ENCODE results near the gene GANAB. TPM values are rescaled to one million over a fixed set of nuclear protein-coding genes. Genes with fewer than 3 reads are reported as not detected.

The GANAB gene
- total and polyA plus RNA-seq, 2 experiments from 2014 or later: 82.3 to 272 TPM

GRCh38 chr11:62578541-62578940 lies 67.9 kb downstream of the GANAB start:
- no peak for TF ChIP-seq ZNF331 (CRISPR knock-in tag; IDR thresholded peaks at IDR 0.05; ENCODE audit: low read depth)
- TF ChIP-seq POLR2AphosphoS5 (IDR thresholded peaks at IDR 0.05; ENCODE audit: low read depth): no peak
- TF ChIP-seq JUNB (IDR thresholded peaks at IDR 0.05; ENCODE audit: unreplicated experiment): no peak
- TF ChIP-seq EZH2phosphoT487 (IDR thresholded peaks at IDR 0.05; ENCODE audit: unreplicated experiment): no peak
- TF ChIP-seq, protein P1, sequence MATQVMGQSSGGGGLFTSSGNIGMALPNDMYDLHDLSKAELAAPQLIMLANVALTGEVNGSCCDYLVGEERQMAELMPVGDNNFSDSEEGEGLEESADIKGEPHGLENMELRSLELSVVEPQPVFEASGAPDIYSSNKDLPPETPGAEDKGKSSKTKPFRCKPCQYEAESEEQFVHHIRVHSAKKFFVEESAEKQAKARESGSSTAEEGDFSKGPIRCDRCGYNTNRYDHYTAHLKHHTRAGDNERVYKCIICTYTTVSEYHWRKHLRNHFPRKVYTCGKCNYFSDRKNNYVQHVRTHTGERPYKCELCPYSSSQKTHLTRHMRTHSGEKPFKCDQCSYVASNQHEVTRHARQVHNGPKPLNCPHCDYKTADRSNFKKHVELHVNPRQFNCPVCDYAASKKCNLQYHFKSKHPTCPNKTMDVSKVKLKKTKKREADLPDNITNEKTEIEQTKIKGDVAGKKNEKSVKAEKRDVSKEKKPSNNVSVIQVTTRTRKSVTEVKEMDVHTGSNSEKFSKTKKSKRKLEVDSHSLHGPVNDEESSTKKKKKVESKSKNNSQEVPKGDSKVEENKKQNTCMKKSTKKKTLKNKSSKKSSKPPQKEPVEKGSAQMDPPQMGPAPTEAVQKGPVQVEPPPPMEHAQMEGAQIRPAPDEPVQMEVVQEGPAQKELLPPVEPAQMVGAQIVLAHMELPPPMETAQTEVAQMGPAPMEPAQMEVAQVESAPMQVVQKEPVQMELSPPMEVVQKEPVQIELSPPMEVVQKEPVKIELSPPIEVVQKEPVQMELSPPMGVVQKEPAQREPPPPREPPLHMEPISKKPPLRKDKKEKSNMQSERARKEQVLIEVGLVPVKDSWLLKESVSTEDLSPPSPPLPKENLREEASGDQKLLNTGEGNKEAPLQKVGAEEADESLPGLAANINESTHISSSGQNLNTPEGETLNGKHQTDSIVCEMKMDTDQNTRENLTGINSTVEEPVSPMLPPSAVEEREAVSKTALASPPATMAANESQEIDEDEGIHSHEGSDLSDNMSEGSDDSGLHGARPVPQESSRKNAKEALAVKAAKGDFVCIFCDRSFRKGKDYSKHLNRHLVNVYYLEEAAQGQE (IDR thresholded peaks at IDR 0.05; ENCODE audit: unreplicated experiment): no peak
- TF ChIP-seq CTCF (conservative IDR thresholded peaks at IDR 0.05; ENCODE audit: low read depth in 2 of 2): no peak
- no peak for TF ChIP-seq NANOG (IDR thresholded peaks at IDR 0.05; ENCODE audit: borderline replicate concordance)
- no peak for TF ChIP-seq EZH2 (IDR thresholded peaks at IDR 0.05; ENCODE audit: low read depth, unreplicated experiment)
- TF ChIP-seq CREB1 (CRISPR knock-in tag; IDR thresholded peaks at IDR 0.05; ENCODE audit: low read depth): no peak
- TF ChIP-seq ZNF114 (CRISPR knock-in tag; IDR thresholded peaks at IDR 0.05): no peak
- TF ChIP-seq, protein P2, sequence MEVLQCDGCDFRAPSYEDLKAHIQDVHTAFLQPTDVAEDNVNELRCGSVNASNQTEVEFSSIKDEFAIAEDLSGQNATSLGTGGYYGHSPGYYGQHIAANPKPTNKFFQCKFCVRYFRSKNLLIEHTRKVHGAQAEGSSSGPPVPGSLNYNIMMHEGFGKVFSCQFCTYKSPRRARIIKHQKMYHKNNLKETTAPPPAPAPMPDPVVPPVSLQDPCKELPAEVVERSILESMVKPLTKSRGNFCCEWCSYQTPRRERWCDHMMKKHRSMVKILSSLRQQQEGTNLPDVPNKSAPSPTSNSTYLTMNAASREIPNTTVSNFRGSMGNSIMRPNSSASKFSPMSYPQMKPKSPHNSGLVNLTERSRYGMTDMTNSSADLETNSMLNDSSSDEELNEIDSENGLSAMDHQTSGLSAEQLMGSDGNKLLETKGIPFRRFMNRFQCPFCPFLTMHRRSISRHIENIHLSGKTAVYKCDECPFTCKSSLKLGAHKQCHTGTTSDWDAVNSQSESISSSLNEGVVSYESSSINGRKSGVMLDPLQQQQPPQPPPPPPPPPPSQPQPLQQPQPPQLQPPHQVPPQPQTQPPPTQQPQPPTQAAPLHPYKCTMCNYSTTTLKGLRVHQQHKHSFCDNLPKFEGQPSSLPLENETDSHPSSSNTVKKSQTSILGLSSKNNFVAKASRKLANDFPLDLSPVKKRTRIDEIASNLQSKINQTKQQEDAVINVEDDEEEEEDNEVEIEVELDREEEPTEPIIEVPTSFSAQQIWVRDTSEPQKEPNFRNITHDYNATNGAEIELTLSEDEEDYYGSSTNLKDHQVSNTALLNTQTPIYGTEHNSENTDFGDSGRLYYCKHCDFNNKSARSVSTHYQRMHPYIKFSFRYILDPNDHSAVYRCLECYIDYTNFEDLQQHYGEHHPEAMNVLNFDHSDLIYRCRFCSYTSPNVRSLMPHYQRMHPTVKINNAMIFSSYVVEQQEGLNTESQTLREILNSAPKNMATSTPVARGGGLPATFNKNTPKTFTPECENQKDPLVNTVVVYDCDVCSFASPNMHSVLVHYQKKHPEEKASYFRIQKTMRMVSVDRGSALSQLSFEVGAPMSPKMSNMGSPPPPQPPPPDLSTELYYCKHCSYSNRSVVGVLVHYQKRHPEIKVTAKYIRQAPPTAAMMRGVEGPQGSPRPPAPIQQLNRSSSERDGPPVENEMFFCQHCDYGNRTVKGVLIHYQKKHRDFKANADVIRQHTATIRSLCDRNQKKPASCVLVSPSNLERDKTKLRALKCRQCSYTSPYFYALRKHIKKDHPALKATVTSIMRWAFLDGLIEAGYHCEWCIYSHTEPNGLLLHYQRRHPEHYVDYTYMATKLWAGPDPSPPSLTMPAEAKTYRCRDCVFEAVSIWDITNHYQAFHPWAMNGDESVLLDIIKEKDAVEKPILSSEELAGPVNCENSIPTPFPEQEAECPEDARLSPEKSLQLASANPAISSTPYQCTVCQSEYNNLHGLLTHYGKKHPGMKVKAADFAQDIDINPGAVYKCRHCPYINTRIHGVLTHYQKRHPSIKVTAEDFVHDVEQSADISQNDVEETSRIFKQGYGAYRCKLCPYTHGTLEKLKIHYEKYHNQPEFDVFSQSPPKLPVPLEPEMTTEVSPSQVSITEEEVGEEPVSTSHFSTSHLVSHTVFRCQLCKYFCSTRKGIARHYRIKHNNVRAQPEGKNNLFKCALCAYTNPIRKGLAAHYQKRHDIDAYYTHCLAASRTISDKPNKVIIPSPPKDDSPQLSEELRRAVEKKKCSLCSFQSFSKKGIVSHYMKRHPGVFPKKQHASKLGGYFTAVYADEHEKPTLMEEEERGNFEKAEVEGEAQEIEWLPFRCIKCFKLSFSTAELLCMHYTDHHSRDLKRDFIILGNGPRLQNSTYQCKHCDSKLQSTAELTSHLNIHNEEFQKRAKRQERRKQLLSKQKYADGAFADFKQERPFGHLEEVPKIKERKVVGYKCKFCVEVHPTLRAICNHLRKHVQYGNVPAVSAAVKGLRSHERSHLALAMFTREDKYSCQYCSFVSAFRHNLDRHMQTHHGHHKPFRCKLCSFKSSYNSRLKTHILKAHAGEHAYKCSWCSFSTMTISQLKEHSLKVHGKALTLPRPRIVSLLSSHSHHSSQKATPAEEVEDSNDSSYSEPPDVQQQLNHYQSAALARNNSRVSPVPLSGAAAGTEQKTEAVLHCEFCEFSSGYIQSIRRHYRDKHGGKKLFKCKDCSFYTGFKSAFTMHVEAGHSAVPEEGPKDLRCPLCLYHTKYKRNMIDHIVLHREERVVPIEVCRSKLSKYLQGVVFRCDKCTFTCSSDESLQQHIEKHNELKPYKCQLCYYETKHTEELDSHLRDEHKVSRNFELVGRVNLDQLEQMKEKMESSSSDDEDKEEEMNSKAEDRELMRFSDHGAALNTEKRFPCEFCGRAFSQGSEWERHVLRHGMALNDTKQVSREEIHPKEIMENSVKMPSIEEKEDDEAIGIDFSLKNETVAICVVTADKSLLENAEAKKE (CRISPR knock-in tag; IDR thresholded peaks at IDR 0.05): no peak
- Histone ChIP-seq H3K4me2 (no peak overlapping the region), H3F3A (replicated peaks; ENCODE audit: low read depth) (peaks cover 12% of the 10 kb centered on the region; the same call in 1 of the 2 replicates), H3K4me3 (no peak overlapping the region), H3K36me3 (ENCODE audit: insufficient read depth) (peaks cover 3% of the 10 kb centered on the region), H3K27me3 (ENCODE audit: insufficient read depth) (no peaks in the 10 kb centered on the region), H3K4me1 (ENCODE audit: insufficient read depth) (peaks cover 8% of the 10 kb centered on the region; the same call in 1 of the 2 replicates), H4K20me1 (replicated peaks; ENCODE audit: insufficient read depth) (no peaks in the 10 kb centered on the region; the same call in 1 of the 2 replicates), H2AFZ (no peak overlapping the region), H3K79me2 (replicated peaks; ENCODE audit: insufficient read depth) (peaks cover 9% of the 10 kb centered on the region), H3K27ac (ENCODE audit: low read depth) (no peak overlapping the region), H3K9me2 (ENCODE audit: insufficient read depth) (no peaks in the 10 kb centered on the region)
- Mint-ChIP-seq H3K27ac (no peak overlapping the region), H3K27me3 (ENCODE audit: insufficient read depth, low read depth, poor library complexity) (peaks cover 13% of the 10 kb centered on the region), H3K36me3 (ENCODE audit: low read depth) (peaks cover 46% of the 10 kb centered on the region), H3K9me3 (no peaks in the 10 kb centered on the region), H3K4me1 (peaks cover 9% of the 10 kb centered on the region), H3K4me3 (no peak overlapping the region)
- no peak for DNase-seq (ENCODE audit: low spot score)
- no peak for ATAC-seq

All from GM23338 (cell line).